K562 (cell line): Measurements from ENCODE around the gene PDK3. TPM values are rescaled to one million over a fixed set of nuclear protein-coding genes. Genes with fewer than 3 reads are reported as not detected.

Experiments
- ATAC-seq: fragments of 200-7000 bp; cut with Tn5 transposase; 3 replicates; pipeline ENCODE4 v1.9.1; 2020; ENCODE audit warnings: moderate library complexity
- BruUV-seq: library from RNA; stranded (reverse); fragments of 400-500 nt; replicated peaks from 2 replicates; lab custom pipeline; 2021; lab: Mats Ljungman, UMichigan
- CTCF ChIA-PET: fragments of 300-600 bp; formaldehyde crosslinking; extraction: SDS; loops from one replicate; lab custom pipeline; 2021; ENCODE audit warnings: low intra/inter-chr PET ratio; lab: Yijun Ruan, JAX
- POLR2A ChIA-PET: fragments of 300-600, 350-650 bp; sonication (Branson Sonifier 250); formaldehyde crosslinking; extraction: SDS; loops from one replicate; lab custom pipeline; 2021; ENCODE audit warnings: antibody characterized with exemption, inconsistent platforms; lab: Yijun Ruan, JAX
- DNase-seq, 4 experiments: peaks; one replicate each; pipeline versions ENCODE4 v3.0.0 to v3.0.0-alpha.2; 2011 to 2018; ENCODE audit warnings: low spot score in 3 of 4, mixed read lengths in 3 of 4; ENCODE audit errors: extremely low read depth in 1 of 4
- FAIRE-seq: peaks from 2 replicates; lab custom pipeline; 2011; peaks lifted over from hg19 to GRCh38; lab: Jason Lieb, UNC
- H2AFZ ChIP-seq: 2 replicates; pipeline ENCODE4 v1.6.0; 2011; ENCODE audit warnings: low read depth, low read length, control low read depth, inconsistent platforms
- H3K27ac ChIP-seq: fragments of 200-600 bp; 3 replicates; pipeline ENCODE4 v1.8.0; 2011; ENCODE audit warnings: low read depth, mild to moderate bottlenecking, control low read depth, inconsistent platforms, low read length, moderate library complexity, mixed read lengths; ENCODE audit errors: extremely low read depth
- H3K27me3 ChIP-seq, 2 experiments: fragments of 300-600 bp in 1 of 2; 2 replicates in 1 of 2; 3 replicates in 1 of 2; pipeline versions ENCODE4 v1.6.0 to v1.8.0; 2011; ENCODE audit warnings: inconsistent platforms in 2 of 2, low read length in 2 of 2, mild to moderate bottlenecking in 1 of 2, mixed read lengths in 1 of 2, moderate library complexity in 1 of 2; ENCODE audit not compliant: control insufficient read depth in 2 of 2, insufficient read depth in 2 of 2
- H3K36me3 ChIP-seq: fragments of 300-600 bp; 3 replicates; pipeline ENCODE4 v1.8.0; 2011; ENCODE audit warnings: mild to moderate bottlenecking, low read length, inconsistent platforms; ENCODE audit not compliant: control insufficient read depth, insufficient read depth
- H3K4me1 ChIP-seq, 2 experiments: fragments of 200-600 bp in 1 of 2; replicated peaks in 1 of 2; 2 replicates in 1 of 2; 3 replicates in 1 of 2; pipeline versions ENCODE4 v1.5.1 to v1.8.0; 2011; ENCODE audit warnings: inconsistent platforms in 2 of 2, low read length in 2 of 2, mild to moderate bottlenecking in 1 of 2, mixed read lengths in 1 of 2, moderate library complexity in 1 of 2; ENCODE audit not compliant: control insufficient read depth in 2 of 2, insufficient read depth in 2 of 2
- H3K4me2 ChIP-seq: 2 replicates; pipeline ENCODE4 v1.6.1; 2011; ENCODE audit warnings: low read length, control low read depth, inconsistent platforms, mixed read lengths; ENCODE audit not compliant: insufficient read depth
- H3K4me3 ChIP-seq: fragments of 200-600 bp; sonication (generic), shearing (Covaris generic); 2 replicates; pipeline ENCODE4 v1.5.1; 2016; ENCODE audit warnings: control low read depth, inconsistent platforms
- H3K79me2 ChIP-seq: fragments of 200-600 bp; 3 replicates; pipeline ENCODE4 v1.8.0; 2011; ENCODE audit warnings: low read length, inconsistent platforms; ENCODE audit not compliant: control insufficient read depth, insufficient read depth
- H3K9ac ChIP-seq, 2 experiments: 2 replicates each; pipeline versions ENCODE4 v1.6.0 to v1.6.1; 2011; ENCODE audit warnings: low read depth in 2 of 2, low read length in 2 of 2, control low read depth in 1 of 2, inconsistent platforms in 1 of 2, mild to moderate bottlenecking in 1 of 2, mixed read lengths in 1 of 2; ENCODE audit not compliant: insufficient read depth in 1 of 2
- H3K9me1 ChIP-seq: one replicate; pipeline ENCODE4 v1.6.0; 2011; ENCODE audit warnings: inconsistent platforms, mild to moderate bottlenecking, low read length, moderate library complexity; ENCODE audit not compliant: control insufficient read depth, insufficient read depth
- H3K9me3 ChIP-seq: replicated peaks from 2 replicates; pipeline ENCODE4 v1.5.1; 2011; ENCODE audit warnings: low read depth, low read length, inconsistent platforms; ENCODE audit not compliant: control insufficient read depth, insufficient read depth
- H4K20me1 ChIP-seq: replicated peaks from 2 replicates; pipeline ENCODE4 v1.6.1; 2011; ENCODE audit warnings: low read length, inconsistent platforms, mixed read lengths; ENCODE audit not compliant: control insufficient read depth, insufficient read depth
- BDP1 ChIP-seq: IDR thresholded peaks from 3 replicates; pipeline ENCODE4 v1.6.1; 2011; ENCODE audit not compliant: insufficient read length, insufficient read depth
- BRD4 ChIP-seq: fragments of 200-600 bp; sonication (generic); IDR thresholded peaks from 2 replicates; pipeline ENCODE4 v1.6.1; 2017; ENCODE audit warnings: inconsistent platforms
- BRF1 ChIP-seq: IDR thresholded peaks from 3 replicates; pipeline ENCODE4 v1.6.1; 2011; ENCODE audit warnings: borderline replicate concordance, mild to moderate bottlenecking; ENCODE audit not compliant: insufficient read length; ENCODE audit errors: extremely low read depth
- CREM ChIP-seq: IDR thresholded peaks from 2 replicates; pipeline ENCODE4 v1.6.1; 2014; ENCODE audit warnings: antibody characterized with exemption, low read depth
- HNRNPH1 ChIP-seq: fragments of 200-400 bp; formaldehyde crosslinking; optimal IDR thresholded peaks from 2 replicates; pipeline ENCODE3; 2017; ENCODE audit warnings: low read depth, mild to moderate bottlenecking, low read length, moderate library complexity
- RB1 ChIP-seq: fragments of 450-650 bp; IDR thresholded peaks from 2 replicates; pipeline ENCODE4 v1.6.1; 2017; ENCODE audit warnings: low read depth, mild to moderate bottlenecking
- RHOXF2B ChIP-seq: fragments of 250-450 bp; sonication (Bioruptor Pico); conservative IDR thresholded peaks from 2 replicates; pipeline ENCODE4 v1.5.1; 2021
- SMARCA4 ChIP-seq: fragments of 450-650 bp; IDR thresholded peaks from 2 replicates; pipeline ENCODE4 v1.6.1; 2016
- SRSF7 ChIP-seq: fragments of 200-400 bp; formaldehyde crosslinking; optimal IDR thresholded peaks from 2 replicates; pipeline ENCODE3; 2017; ENCODE audit warnings: mild to moderate bottlenecking, low read depth, low read length
- ZNF316 ChIP-seq: fragments of 450-650 bp; IDR thresholded peaks from 2 replicates; pipeline ENCODE4 v1.6.1; 2016
- ZNF398 ChIP-seq: fragments of 250-450 bp; sonication (Bioruptor Pico); IDR thresholded peaks from 2 replicates; pipeline ENCODE4 v1.8.0; 2021; ENCODE audit warnings: moderate library complexity, mild to moderate bottlenecking, inconsistent platforms
- WGBS: fragments of 100-300 bp; shearing (Covaris generic); methylation state at CpG from one replicate; pipeline ENCODE4 v1.1.6; 2016; ENCODE audit warnings: low coverage, mixed read lengths; ENCODE audit not compliant: insufficient coverage; ENCODE audit errors: missing lambda C conversion rate; 5-methylcytosine and 5-hydroxymethylcytosine counted together
- in situ Hi-C: fragments of 300-500 bp; cut with MboI; formaldehyde crosslinking; loops from 4 replicates; pipeline ENCODE4 v1.15.0; 2018; ENCODE audit warnings: inconsistent platforms, mixed read lengths
- intact Hi-C: fragments of 100-400 bp; cut with micrococcal nuclease; formaldehyde crosslinking; loops from 2 replicates; pipeline ENCODE4 v1.14.2; 2022
- polyA plus RNA-seq, 8 experiments: library from polyadenylated mRNA; depleted of rRNA in 4 of 8; stranded (reverse) in 5 of 8; unstranded in 3 of 8; fragments of >200 nt; fragmentation: Nextera tagmentation in 2 of 8; fragmentation: Illumina TruSeq in 1 of 8; extraction: Ambion mirVana in 2 of 8; extraction: Trizol in 1 of 8; gene quantifications; 2 replicates each; pipeline versions ENCODE4 v1.2.1 to v1.2.3, GENCODE V29; 2011 to 2014; ENCODE audit warnings: inconsistent platforms in 1 of 8, missing spikeins in 1 of 8
- total RNA-seq, 7 experiments: library from RNA; depleted of rRNA in 6 of 7; stranded (reverse); fragments of >200 nt in 6 of 7; fragmentation: Illumina TruSeq in 2 of 7; extraction: Trizol in 2 of 7; gene quantifications; 2 replicates each; pipeline versions ENCODE4 v1.2.1 to v1.2.3, GENCODE V29; 2011 to 2021; ENCODE audit warnings: low replicate concordance in 1 of 7
- TF ChIP-seq, protein P1 (sequence below): sonication (generic); formaldehyde crosslinking; IDR thresholded peaks from 2 replicates; pipeline ENCODE4 v1.8.0; 2022; ENCODE audit warnings: mild to moderate bottlenecking, missing genetic modification reagents, borderline replicate concordance
- TF ChIP-seq, protein P2 (sequence below): sonication (generic); formaldehyde crosslinking; IDR thresholded peaks from 2 replicates; pipeline ENCODE4 v1.8.0; 2022; ENCODE audit warnings: mild to moderate bottlenecking, missing genetic modification reagents

PDK3 gene
- total and polyA plus RNA-seq, 9 of the 15 experiments (the other 6 are each of a cell fraction or from before 2014, with no cell fraction given), result 0.20 to 4.9 (median 0.95) TPM

DNA sequence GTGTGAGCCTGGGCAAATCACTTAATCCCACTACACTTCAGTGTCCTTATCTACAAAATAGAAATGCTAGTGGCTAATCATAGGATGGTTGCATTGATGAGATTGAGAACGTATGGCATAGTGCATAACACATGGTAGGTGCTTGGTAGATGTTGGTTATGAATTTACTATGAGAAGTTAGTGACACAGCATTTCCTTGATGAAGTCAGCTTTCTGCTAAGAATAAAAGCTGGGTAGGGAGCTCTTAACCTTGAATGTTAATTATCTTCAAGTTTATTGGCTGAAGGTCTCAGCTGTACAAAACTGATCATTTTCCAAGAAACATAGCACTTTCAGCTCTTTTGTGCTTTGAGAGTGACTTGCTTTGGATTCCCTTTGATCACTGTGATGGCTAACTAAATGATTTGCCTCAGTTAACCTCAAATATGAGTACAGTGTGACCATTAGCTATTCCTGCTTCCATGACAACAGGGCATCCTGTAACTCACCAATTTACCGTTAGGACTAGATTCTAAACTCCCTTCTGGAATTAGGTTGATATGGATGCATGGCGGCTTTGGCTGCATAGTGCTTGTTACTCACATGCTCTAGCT lies 17.8 kb downstream of the PDK3 start:
- ChIA-PET CTCF (no interaction called here), POLR2A (no interaction called here)
- FAIRE-seq (no peak), DNase-seq (no peak), ATAC-seq (no peak)
- no peak overlapping the region for H3K4me2 ChIP-seq
- no peak overlapping the region for H3K27ac ChIP-seq
- no TSS peak for BruUV-seq
- H2AFZ ChIP-seq, result no peak overlapping the region
- no peak overlapping the region for H3K9ac ChIP-seq
- 0% methylated on average over 3 of the region's 3 CpGs for whole genome bisulfite sequencing
- intact Hi-C loops (no loop called here), in situ Hi-C loops (no loop called here)
- no peaks in the 10 kb centered on the region for H3K9me1 ChIP-seq
- no peaks in the 10 kb centered on the region for H3K9me3 ChIP-seq
- TF ChIP-seq, protein P1, sequence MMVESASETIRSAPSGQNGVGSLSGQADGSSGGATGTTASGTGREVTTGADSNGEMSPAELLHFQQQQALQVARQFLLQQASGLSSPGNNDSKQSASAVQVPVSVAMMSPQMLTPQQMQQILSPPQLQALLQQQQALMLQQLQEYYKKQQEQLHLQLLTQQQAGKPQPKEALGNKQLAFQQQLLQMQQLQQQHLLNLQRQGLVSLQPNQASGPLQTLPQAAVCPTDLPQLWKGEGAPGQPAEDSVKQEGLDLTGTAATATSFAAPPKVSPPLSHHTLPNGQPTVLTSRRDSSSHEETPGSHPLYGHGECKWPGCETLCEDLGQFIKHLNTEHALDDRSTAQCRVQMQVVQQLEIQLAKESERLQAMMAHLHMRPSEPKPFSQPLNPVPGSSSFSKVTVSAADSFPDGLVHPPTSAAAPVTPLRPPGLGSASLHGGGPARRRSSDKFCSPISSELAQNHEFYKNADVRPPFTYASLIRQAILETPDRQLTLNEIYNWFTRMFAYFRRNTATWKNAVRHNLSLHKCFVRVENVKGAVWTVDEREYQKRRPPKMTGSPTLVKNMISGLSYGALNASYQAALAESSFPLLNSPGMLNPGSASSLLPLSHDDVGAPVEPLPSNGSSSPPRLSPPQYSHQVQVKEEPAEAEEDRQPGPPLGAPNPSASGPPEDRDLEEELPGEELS (CRISPR knock-in tag), result no peak
- TF ChIP-seq SRSF7, result no peak
- no peak overlapping the region for H3K4me3 ChIP-seq
- H3K79me2 ChIP-seq, result no peaks in the 10 kb centered on the region
- H4K20me1 ChIP-seq, result no peaks in the 10 kb centered on the region
- H3K36me3 ChIP-seq, result no peaks in the 10 kb centered on the region
- H3K4me1 ChIP-seq, result no peaks in the 10 kb centered on the region
- peaks cover 0 to 5% of the 10 kb centered on the region in 2 experiments; a peak in 2 of 5 replicates for H3K27me3 ChIP-seq

GRCh38 chrX:24483596-24483995 lies 18.5 kb downstream of the PDK3 start:
- CTCF ChIA-PET, result no interaction called here
- no peaks in the 10 kb centered on the region for H3K79me2 ChIP-seq
- TF ChIP-seq RHOXF2B, result no peak
- TF ChIP-seq BRF1, result no peak
- no peak for TF ChIP-seq CREM
- TF ChIP-seq RB1, result no peak
- TF ChIP-seq ZNF316, result no peak
- no peak for TF ChIP-seq ZNF398 (CRISPR knock-in tag)
- TF ChIP-seq BDP1, result no peak
- no peak for TF ChIP-seq BRD4
- TF ChIP-seq HNRNPH1, result no peak
- TF ChIP-seq SMARCA4, result no peak
- TF ChIP-seq, protein P2, sequence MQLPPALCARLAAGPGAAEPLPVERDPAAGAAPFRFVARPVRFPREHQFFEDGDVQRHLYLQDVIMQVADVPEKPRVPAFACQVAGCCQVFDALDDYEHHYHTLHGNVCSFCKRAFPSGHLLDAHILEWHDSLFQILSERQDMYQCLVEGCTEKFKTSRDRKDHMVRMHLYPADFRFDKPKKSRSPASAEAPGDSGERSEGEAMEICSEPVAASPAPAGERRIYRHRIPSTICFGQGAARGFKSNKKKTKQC (CRISPR knock-in tag), result no peak

More at GRCh38 chrX:24483596-24483995, 18.5 kb downstream of the PDK3 start:
- H2AFZ ChIP-seq, result no peak overlapping the region
- no peak overlapping the region for H3K4me2 ChIP-seq
- H4K20me1 ChIP-seq, result no peaks in the 10 kb centered on the region
- POLR2A ChIA-PET, result no interaction called here
- H3K9me3 ChIP-seq, result no peaks in the 10 kb centered on the region
- FAIRE-seq (no peak), DNase-seq (no peak), ATAC-seq (no peak)
- WGBS, result 5% methylated on average over 8 of the region's 11 CpGs
- no peak overlapping the region for H3K9ac ChIP-seq
- intact Hi-C loops, result no loop called here
- H3K4me3 ChIP-seq, result no peak overlapping the region
- H3K9me1 ChIP-seq, result no peaks in the 10 kb centered on the region
- BruUV-seq, result no TSS peak
- no peaks in the 10 kb centered on the region for H3K36me3 ChIP-seq
- in situ Hi-C loops, result no loop called here
- peaks cover 0 to 5% of the 10 kb centered on the region in 2 experiments; a peak in 1 of 5 replicates for H3K27me3 ChIP-seq
- H3K4me1 ChIP-seq, result no peaks in the 10 kb centered on the region
- no peak overlapping the region for H3K27ac ChIP-seq
